GM20000 (cell line): ENCODE results near the gene DOLK.
A peak's percentile ranks its signal among the peaks of the same experiment; 100 is the strongest.

Experiments
- DNase-seq: peaks from one replicate; pipeline ENCODE4 v3.0.0; 2012; ENCODE audit warnings: low spot score
- TF ChIP-seq, protein P1 (sequence below): IDR thresholded peaks from 2 replicates; pipeline ENCODE4 v1.5.1; 2012; ENCODE audit warnings: mild to moderate bottlenecking, control low read depth; ENCODE audit errors: extremely low read depth, missing control alignments

DOLK gene

DNA sequence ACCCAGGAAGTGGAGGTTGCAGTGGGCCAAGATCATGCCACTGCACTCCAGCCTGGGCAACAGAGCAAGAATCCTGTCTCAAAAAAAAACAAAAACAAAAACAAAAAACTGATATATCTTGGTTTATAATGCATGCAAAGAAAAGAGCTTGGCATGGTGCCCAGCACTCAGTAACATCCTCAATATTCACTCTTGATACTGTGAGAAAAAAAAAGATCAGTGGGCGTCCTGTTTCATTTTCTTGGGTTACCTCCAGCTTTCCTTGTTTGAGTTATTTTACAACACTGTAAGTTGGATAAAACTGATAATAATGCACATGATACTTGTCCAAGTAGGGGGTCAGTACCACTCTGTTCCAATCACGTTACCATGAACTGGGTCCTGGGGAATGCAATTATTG is 18.8 kb downstream of the DOLK start:
- no peak for DNase-seq
- TF ChIP-seq, protein P1, sequence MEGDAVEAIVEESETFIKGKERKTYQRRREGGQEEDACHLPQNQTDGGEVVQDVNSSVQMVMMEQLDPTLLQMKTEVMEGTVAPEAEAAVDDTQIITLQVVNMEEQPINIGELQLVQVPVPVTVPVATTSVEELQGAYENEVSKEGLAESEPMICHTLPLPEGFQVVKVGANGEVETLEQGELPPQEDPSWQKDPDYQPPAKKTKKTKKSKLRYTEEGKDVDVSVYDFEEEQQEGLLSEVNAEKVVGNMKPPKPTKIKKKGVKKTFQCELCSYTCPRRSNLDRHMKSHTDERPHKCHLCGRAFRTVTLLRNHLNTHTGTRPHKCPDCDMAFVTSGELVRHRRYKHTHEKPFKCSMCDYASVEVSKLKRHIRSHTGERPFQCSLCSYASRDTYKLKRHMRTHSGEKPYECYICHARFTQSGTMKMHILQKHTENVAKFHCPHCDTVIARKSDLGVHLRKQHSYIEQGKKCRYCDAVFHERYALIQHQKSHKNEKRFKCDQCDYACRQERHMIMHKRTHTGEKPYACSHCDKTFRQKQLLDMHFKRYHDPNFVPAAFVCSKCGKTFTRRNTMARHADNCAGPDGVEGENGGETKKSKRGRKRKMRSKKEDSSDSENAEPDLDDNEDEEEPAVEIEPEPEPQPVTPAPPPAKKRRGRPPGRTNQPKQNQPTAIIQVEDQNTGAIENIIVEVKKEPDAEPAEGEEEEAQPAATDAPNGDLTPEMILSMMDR, result no peak

DNA sequence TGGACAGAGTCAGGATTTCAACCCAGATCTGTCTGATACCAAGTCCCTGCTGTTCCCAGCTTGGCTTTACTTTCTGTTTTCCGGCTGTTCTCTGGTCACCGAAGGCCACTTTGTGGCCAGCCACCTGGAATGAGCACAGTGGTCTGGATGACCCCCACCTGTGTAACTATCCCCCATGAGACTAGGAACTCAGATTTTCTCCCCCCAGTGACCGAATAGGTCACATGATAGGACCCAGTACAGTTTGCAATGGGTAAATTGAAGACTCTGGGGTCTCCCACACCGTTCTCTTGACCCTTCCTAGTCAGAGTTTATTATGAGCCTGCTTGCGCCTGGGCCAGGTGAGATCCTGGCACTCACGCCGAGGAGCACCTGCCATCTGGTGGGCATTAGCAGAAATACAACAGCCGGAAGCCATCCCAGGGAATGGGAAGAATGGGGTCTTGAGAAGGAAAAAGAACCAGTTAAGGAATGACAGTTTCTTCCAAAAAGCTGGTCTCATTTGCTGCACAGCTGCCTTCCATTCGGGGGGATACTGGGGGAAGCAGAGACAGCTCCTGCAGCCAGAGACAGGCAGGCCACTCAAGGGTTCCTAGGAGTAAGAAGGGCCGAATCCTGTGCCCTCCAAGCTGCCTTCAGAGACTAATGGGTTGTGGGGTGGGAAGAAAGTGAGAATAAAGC is 19.5 kb downstream of the DOLK start:
- DNase-seq, result peak; percentile 78

DNA sequence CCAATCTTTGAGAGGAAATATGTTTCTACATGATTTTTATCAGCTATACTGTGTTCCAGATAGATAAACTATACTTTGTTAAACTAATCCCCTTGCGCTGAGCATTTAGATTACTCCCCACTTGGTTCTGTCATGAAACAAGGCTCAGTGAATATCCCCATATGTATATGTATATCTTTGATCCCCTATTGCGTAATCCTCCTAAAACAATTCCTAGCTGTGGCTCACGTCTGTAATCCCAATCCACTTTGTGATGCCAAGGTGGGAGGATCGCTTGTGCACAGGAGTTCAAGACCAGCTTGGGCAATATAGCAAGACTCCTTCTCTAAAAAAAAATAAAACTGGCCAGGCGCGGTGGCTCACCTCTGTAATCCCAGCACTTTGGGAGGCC is 23.9 kb downstream of the DOLK start:
- no peak for DNase-seq

More for the DNA sequence above, 19.5 kb downstream of the DOLK start:
- TF ChIP-seq, protein P1, result peak; percentile 93

DNA sequence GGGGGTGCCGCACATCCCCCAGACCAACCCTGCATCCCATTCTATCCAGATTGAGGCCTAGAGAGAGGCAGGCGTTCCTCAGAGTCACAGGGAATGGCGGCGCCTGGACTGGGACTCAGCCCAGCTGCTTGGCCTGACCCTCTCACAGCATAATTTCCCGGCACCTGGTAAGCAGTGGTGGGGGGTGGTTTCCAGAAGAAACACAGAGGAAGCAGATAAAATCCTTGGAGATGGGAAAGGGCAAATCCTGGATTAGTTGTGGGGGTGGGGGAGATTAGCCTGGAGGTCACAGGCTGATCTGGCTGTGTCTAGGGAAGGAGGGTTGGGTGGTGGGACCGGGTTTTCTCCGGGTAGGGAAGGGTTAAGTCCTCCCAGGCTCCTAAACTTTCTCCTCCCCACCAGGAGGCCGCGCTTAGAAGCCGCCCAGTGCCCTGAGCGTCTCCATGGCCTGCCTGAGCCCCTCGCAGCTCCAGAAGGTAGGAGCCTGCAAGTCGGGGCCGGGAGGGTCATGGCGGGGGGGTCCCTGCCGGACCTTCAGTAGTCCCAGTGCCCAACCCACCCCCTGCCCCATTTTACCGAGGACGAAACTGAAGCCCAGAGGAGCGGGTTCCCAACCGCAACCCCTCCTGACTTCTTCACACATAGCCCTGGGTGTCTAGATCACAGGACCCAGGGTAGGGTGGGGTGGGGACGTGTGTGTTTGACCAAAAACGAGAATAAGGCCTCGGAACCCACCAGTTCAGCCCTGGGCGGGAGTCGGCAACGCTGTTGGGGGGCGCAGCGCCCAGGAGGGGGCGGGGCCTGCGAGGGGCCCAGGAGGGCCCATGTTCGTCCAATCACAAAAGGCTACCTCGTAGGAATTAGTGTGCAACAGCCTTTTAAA is 25.3 kb downstream of the DOLK start:
- no peak for DNase-seq
- TF ChIP-seq, protein P1, result no peak

More for the DNA sequence above, 23.9 kb downstream of the DOLK start:
- TF ChIP-seq, protein P1, result no peak

DNA sequence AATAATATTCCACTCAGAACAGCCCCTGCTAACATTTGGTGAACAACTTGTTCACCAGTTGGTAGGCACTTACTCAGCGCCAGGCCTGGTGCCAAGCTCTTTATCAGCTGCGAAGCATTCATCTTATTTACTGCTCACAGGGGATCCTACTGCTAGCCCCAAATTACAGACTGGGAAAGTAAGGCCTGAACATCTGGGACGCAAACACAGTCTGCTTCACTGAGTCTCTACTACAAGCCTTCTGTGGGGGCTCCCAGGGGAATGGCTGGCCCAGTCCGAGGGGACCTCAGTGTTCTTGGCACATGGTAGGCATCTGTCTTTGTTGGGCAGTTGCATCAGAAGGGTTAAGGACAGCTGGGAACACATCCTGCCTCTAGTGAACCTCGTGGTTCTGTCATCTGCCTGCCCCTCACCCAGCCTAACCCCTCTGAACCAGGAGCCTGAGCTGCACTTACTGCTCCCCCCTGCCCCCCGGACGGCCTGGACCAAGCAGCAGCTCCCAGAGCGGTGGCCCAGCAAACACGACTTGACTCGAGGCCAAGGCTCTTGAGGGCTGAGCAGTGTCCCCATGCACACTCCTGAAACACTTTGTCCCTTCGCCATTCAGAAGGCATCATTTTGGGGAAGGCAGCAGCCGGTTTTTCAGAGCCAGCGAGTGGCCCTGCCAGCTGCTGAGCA is 26.9 kb downstream of the DOLK start, which contains the start of gene PHYHD1:
Gene PHYHD1 (plus strand): TSS at position 602 of the 678 bp plus-strand sequence. CDS start 1,342 bp downstream, outside the sequence.
- TF ChIP-seq, protein P1, result no peak
- no peak for DNase-seq

DNA sequence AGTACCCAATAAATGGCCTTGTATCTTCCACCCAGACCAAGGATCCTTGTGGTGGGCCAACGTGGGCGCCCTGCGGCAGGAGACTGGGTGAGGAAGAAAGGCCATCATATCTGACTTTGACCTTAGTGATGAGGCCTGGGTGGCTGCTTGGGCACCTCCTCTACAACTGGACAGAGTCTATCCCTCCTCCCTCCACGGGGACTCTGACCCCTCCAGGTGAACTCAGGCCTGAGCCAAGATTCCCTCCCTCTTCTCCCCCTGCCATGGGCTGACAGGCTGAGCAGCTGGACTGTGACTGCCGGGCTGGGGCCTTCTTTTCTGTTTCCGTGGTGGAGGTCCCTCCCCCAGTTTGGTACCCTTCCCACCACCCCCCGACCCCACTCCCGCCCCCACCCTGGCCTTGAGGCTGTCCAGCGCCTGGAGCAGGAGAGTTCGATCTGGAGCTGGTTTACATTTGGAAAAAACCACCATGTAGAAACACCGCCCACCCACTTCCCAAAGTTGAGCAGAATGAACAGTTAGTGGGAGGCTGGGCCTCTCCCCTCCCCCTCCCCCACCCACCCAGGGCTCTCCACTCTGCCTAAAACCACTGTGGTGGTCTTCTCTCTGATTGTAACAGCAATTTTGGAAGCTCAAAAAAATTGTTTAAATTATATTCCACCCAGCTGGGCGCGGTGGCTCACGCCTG is 27.9 kb downstream of the DOLK start:
- TF ChIP-seq, protein P1, result no peak
- DNase-seq, result no peak
